HCT116 (cell line): ENCODE data around the gene CNTFR. TPM values are rescaled to one million over a fixed set of nuclear protein-coding genes. Genes with fewer than 3 reads are reported as not detected.

Source experiments
- ATAC-seq: fragments of 200-7000 bp; cut with Tn5 transposase; 2 replicates; pipeline ENCODE4 v1.9.1; 2020; ENCODE audit warnings: mild to moderate bottlenecking, moderate library complexity
- BruUV-seq: library from RNA; stranded (reverse); fragments of 400-500 nt; replicated peaks from 2 replicates; lab custom pipeline; 2021; lab: Mats Ljungman, UMichigan
- CTCF ChIA-PET: fragments of 300-600 bp; sonication (Branson Sonifier 250); formaldehyde crosslinking; loops from one replicate; lab custom pipeline; 2021; ENCODE audit warnings: antibody characterized with exemption; lab: Charles Lee
- POLR2A ChIA-PET: fragments of 300-600, 350-600 bp; sonication (Branson Sonifier 250); formaldehyde crosslinking; loops from one replicate; lab custom pipeline; 2021; ENCODE audit warnings: antibody characterized with exemption; lab: Charles Lee
- RAD21 ChIA-PET, 2 experiments: fragments of 300-600 bp; sonication (Branson Sonifier 250); formaldehyde crosslinking; loops; one replicate each; lab custom pipeline; 2023; ENCODE audit warnings: low total read pairs in 2 of 2; ENCODE audit not compliant: uncharacterized antibody in 2 of 2, unreplicated experiment in 2 of 2, low non-redundant PET in 1 of 2; lab: Charles Lee
- DNase-seq: peaks from one replicate; pipeline ENCODE4 v3.0.0-alpha.2; 2010; ENCODE audit warnings: low read depth, low spot score
- H2AFZ ChIP-seq: fragments of 200-600 bp; shearing (Covaris generic), sonication (generic); 2 replicates; pipeline ENCODE4 v1.6.1; 2017; ENCODE audit warnings: low read depth, mixed run types, mixed read lengths, antibody characterized with exemption, low read length; ENCODE audit not compliant: poor library complexity, severe bottlenecking
- H3K27ac ChIP-seq: 2 replicates; pipeline ENCODE4 v1.5.1; 2012; ENCODE audit warnings: low read depth, low read length
- H3K27me3 ChIP-seq: fragments of 200-600 bp; sonication (generic); 2 replicates; pipeline ENCODE4 v1.6.1; 2016; ENCODE audit warnings: mixed run types, low read length, mixed read lengths; ENCODE audit not compliant: insufficient read depth
- H3K36me3 ChIP-seq, 2 experiments: fragments of 200-500 bp in 1 of 2; fragments of 200-600 bp in 1 of 2; sonication (Bioruptor generic) in 1 of 2; sonication (generic) in 1 of 2; 2 replicates each; pipeline versions ENCODE4 v1.5.1 to v1.6.1; 2014 to 2016; ENCODE audit warnings: low read length in 2 of 2, inconsistent platforms in 1 of 2, mixed read lengths in 1 of 2, mixed run types in 1 of 2; ENCODE audit not compliant: insufficient read depth in 2 of 2, control insufficient read depth in 1 of 2
- H3K4me1 ChIP-seq, 2 experiments: fragments of 200-600 bp in 1 of 2; sonication (generic) in 1 of 2; 2 replicates each; pipeline versions ENCODE4 v1.5.1 to v1.6.1; 2012 to 2017; ENCODE audit warnings: low read length in 2 of 2, inconsistent platforms in 1 of 2, mild to moderate bottlenecking in 1 of 2, mixed read lengths in 1 of 2, mixed run types in 1 of 2, moderate library complexity in 1 of 2; ENCODE audit not compliant: insufficient read depth in 2 of 2, control insufficient read depth in 1 of 2
- H3K4me2 ChIP-seq: fragments of 200-600 bp; sonication (generic); 2 replicates; pipeline ENCODE4 v1.6.1; 2017; ENCODE audit warnings: mixed run types, low read length, mixed read lengths
- H3K4me3 ChIP-seq, 2 experiments: fragments of 200-600 bp in 1 of 2; sonication (generic) in 1 of 2; replicated peaks in 1 of 2; 2 replicates each; pipeline ENCODE4 v1.5.1; 2011 to 2016; ENCODE audit warnings: low read length in 2 of 2, control low read depth in 1 of 2, low read depth in 1 of 2, mild to moderate bottlenecking in 1 of 2, mixed read lengths in 1 of 2, mixed run types in 1 of 2
- H3K79me2 ChIP-seq: fragments of 200-600 bp; sonication (generic); 2 replicates; pipeline ENCODE4 v1.6.1; 2017; ENCODE audit warnings: mild to moderate bottlenecking, mixed run types, low read length, moderate library complexity, mixed read lengths; ENCODE audit not compliant: insufficient read depth
- H3K9ac ChIP-seq: fragments of 200-600 bp; sonication (generic); 2 replicates; pipeline ENCODE4 v1.6.1; 2016; ENCODE audit warnings: low read length, mixed read lengths
- H3K9me2 ChIP-seq: fragments of 200-600 bp; sonication (generic), shearing (Covaris generic); 2 replicates; pipeline ENCODE4 v1.6.1; 2017; ENCODE audit warnings: mixed run types, mild to moderate bottlenecking, moderate library complexity; ENCODE audit not compliant: insufficient read depth
- H3K9me3 ChIP-seq, 2 experiments: fragments of 200-500 bp in 1 of 2; fragments of 200-600 bp in 1 of 2; sonication (Bioruptor generic) in 1 of 2; sonication (generic) in 1 of 2; 2 replicates each; pipeline ENCODE4 v1.6.1; 2014 to 2017; ENCODE audit warnings: low read length in 2 of 2, mixed read lengths in 2 of 2, inconsistent platforms in 1 of 2, low read depth in 1 of 2, mild to moderate bottlenecking in 1 of 2, mixed run types in 1 of 2, moderate library complexity in 1 of 2; ENCODE audit not compliant: control insufficient read depth in 1 of 2, insufficient read depth in 1 of 2
- H4K20me1 ChIP-seq: fragments of 200-600 bp; sonication (generic), shearing (Covaris generic); 2 replicates; pipeline ENCODE4 v1.6.1; 2017; ENCODE audit warnings: mixed run types, mild to moderate bottlenecking, moderate library complexity; ENCODE audit not compliant: insufficient read depth
- EGR1 ChIP-seq: IDR thresholded peaks from 2 replicates; pipeline ENCODE4 v1.6.1; 2012; ENCODE audit warnings: low read depth
- ELF1 ChIP-seq: IDR thresholded peaks from 2 replicates; pipeline ENCODE4 v1.6.1; 2012; ENCODE audit warnings: low read depth, borderline replicate concordance
- FOSL1 ChIP-seq: IDR thresholded peaks from 2 replicates; pipeline ENCODE4 v1.6.1; 2012; ENCODE audit warnings: low read depth
- JUND ChIP-seq: IDR thresholded peaks from 2 replicates; pipeline ENCODE4 v1.6.1; 2012
- MAX ChIP-seq: IDR thresholded peaks from 2 replicates; pipeline ENCODE4 v1.6.1; 2012
- RAD21 ChIP-seq: IDR thresholded peaks from 2 replicates; pipeline ENCODE4 v1.6.1; 2012; ENCODE audit warnings: low read depth, mild to moderate bottlenecking
- SIN3A ChIP-seq: IDR thresholded peaks from 2 replicates; pipeline ENCODE4 v1.6.1; 2012; ENCODE audit warnings: low read depth
- SP1 ChIP-seq: IDR thresholded peaks from 2 replicates; pipeline ENCODE4 v1.6.1; 2012; ENCODE audit warnings: low read depth
- SRF ChIP-seq: IDR thresholded peaks from 2 replicates; pipeline ENCODE4 v1.6.1; 2012; ENCODE audit warnings: low read depth
- TCF7L2 ChIP-seq: IDR thresholded peaks from 2 replicates; pipeline ENCODE4 v1.7.0; 2011; ENCODE audit warnings: borderline replicate concordance, inconsistent platforms; ENCODE audit not compliant: insufficient read depth, insufficient read length; ENCODE audit errors: extremely low read depth
- ZFX ChIP-seq: fragments of 450-650 bp; IDR thresholded peaks from 2 replicates; pipeline ENCODE4 v1.6.1; 2017
- ZNF274 ChIP-seq: fragments of 200-500 bp; sonication (Bioruptor generic); IDR thresholded peaks from 2 replicates; pipeline ENCODE4 v1.6.1; 2014; ENCODE audit warnings: mild to moderate bottlenecking, low read depth, low read length, inconsistent platforms
- intact Hi-C: fragments of 100-400 bp; cut with micrococcal nuclease; formaldehyde crosslinking; loops from 2 replicates; pipeline ENCODE4 v1.10.0; 2022
- total RNA-seq: library from RNA; stranded (reverse); gene quantifications from one replicate; pipeline ENCODE4 v1.2.1, GENCODE V29; 2021; ENCODE audit not compliant: unreplicated experiment
- TF ChIP-seq, protein P1 (sequence below), 3 experiments: fragments of 200-600 bp in 1 of 3; sonication (generic) in 1 of 3; IDR thresholded peaks in 2 of 3; conservative IDR thresholded peaks in 1 of 3; 2 replicates each; pipeline ENCODE4 v1.5.1; 2012 to 2017; ENCODE audit warnings: low read depth in 2 of 3, low read length in 2 of 3, antibody characterized with exemption in 1 of 3, borderline replicate concordance in 1 of 3, control low read depth in 1 of 3, mild to moderate bottlenecking in 1 of 3, mixed read lengths in 1 of 3, mixed run types in 1 of 3, moderate library complexity in 1 of 3; ENCODE audit not compliant: insufficient read depth in 1 of 3

Gene CNTFR
- total RNA-seq, 1 experiment from 2014 or later: not detected

GRCh38 chr9:34606905-34607304 lies 17.4 kb upstream of the CNTFR start:
- Histone ChIP-seq H3K4me2 (no peak overlapping the region), H4K20me1 (no peaks in the 10 kb centered on the region), H3K36me3 (no peaks in the 10 kb centered on the region), H3K79me2 (peaks cover 15% of the 10 kb centered on the region), H2AFZ (no peak overlapping the region), H3K27me3 (no peaks in the 10 kb centered on the region), H3K9me3 (no peaks in the 10 kb centered on the region), H3K27ac (no peak overlapping the region), H3K4me3 (no peak overlapping the region), H3K4me1 (peaks cover 0 to 20% of the 10 kb centered on the region in 2 experiments; a peak in 2 of 4 replicates), H3K9ac (no peak overlapping the region), H3K9me2 (no peaks in the 10 kb centered on the region)
- ChIA-PET RAD21 (no interaction called here), POLR2A (no interaction called here), CTCF (interaction anchor here (1.8 to 2.4 kb wide), 2 partner anchors 15 to 27 kb away, joined by 6 to 7 read pairs; no protein-coding TSS in a partner anchor)
- ATAC-seq (no peak), DNase-seq (no peak)
- TF ChIP-seq RAD21 (no peak), SRF (no peak), ELF1 (no peak), ZFX (no peak), EGR1 (no peak), MAX (no peak), FOSL1 (no peak), JUND (no peak), TCF7L2 (no peak), SP1 (no peak), ZNF274 (no peak), SIN3A (no peak)
- TF ChIP-seq, protein P1, sequence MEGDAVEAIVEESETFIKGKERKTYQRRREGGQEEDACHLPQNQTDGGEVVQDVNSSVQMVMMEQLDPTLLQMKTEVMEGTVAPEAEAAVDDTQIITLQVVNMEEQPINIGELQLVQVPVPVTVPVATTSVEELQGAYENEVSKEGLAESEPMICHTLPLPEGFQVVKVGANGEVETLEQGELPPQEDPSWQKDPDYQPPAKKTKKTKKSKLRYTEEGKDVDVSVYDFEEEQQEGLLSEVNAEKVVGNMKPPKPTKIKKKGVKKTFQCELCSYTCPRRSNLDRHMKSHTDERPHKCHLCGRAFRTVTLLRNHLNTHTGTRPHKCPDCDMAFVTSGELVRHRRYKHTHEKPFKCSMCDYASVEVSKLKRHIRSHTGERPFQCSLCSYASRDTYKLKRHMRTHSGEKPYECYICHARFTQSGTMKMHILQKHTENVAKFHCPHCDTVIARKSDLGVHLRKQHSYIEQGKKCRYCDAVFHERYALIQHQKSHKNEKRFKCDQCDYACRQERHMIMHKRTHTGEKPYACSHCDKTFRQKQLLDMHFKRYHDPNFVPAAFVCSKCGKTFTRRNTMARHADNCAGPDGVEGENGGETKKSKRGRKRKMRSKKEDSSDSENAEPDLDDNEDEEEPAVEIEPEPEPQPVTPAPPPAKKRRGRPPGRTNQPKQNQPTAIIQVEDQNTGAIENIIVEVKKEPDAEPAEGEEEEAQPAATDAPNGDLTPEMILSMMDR (IDR thresholded peaks at IDR 0.05 in 2 of 3, conservative IDR thresholded peaks at IDR 0.05 in 1 of 3; ENCODE audit: borderline replicate concordance in 1 of 3, insufficient read depth in 1 of 3, low read depth in 2 of 3, low read length in 2 of 3): no peak
- BruUV-seq: no TSS peak
- intact Hi-C loops: loop anchor here (10.0 kb wide), 1 partner anchor 352 kb away; no protein-coding TSS in a partner anchor
